Aorta (tissue), 5 donors: ENCODE data around the gene KCNK3. TPM values are rescaled to one million over a fixed set of nuclear protein-coding genes. Genes with fewer than 3 reads are reported as not detected.

Experiments used
- ATAC-seq: fragments of 200-7000 bp; cut with Tn5 transposase; one replicate; pipeline ENCODE4 v1.9.1; 2022; ENCODE audit warnings: moderate library complexity; ENCODE audit not compliant: low FRiP score
- DNase-seq, 2 donors: peaks; one replicate each; pipeline ENCODE4 v3.0.0-alpha.2; 2020
- H3K27ac ChIP-seq, 2 donors: one replicate each; pipeline ENCODE4 v1.5.1; 2013; ENCODE audit warnings: low read length in 2 of 2, mild to moderate bottlenecking in 2 of 2, moderate library complexity in 2 of 2, control low read depth in 1 of 2, inconsistent platforms in 1 of 2, low read depth in 1 of 2
- H3K27me3 ChIP-seq, 2 donors: one replicate each; pipeline ENCODE4 v1.6.1; 2013; ENCODE audit warnings: control low read depth in 1 of 2, low read length in 1 of 2, mild to moderate bottlenecking in 1 of 2, moderate library complexity in 1 of 2; ENCODE audit not compliant: insufficient read depth in 2 of 2, control insufficient read depth in 1 of 2
- H3K36me3 ChIP-seq, 2 donors: one replicate each; pipeline ENCODE4 v1.6.1; 2013; ENCODE audit warnings: control low read depth in 1 of 2, low read length in 1 of 2, mild to moderate bottlenecking in 1 of 2; ENCODE audit not compliant: insufficient read depth in 2 of 2, control insufficient read depth in 1 of 2
- H3K4me1 ChIP-seq, 2 donors: one replicate each; pipeline ENCODE4 v1.6.1; 2013; ENCODE audit warnings: low read length in 2 of 2, control low read depth in 1 of 2, mild to moderate bottlenecking in 1 of 2, moderate library complexity in 1 of 2; ENCODE audit not compliant: insufficient read depth in 2 of 2, control insufficient read depth in 1 of 2
- H3K4me3 ChIP-seq, 2 donors: one replicate each; pipeline ENCODE4 v1.5.1; 2013; ENCODE audit warnings: low read length in 2 of 2, control low read depth in 1 of 2, mild to moderate bottlenecking in 1 of 2
- H3K9me3 ChIP-seq: one replicate; pipeline ENCODE4 v1.6.1; 2013; ENCODE audit warnings: mild to moderate bottlenecking, low read length; ENCODE audit not compliant: control insufficient read depth
- WGBS, 2 donors: extraction: QIAGEN DNeasy Blood & Tissue Kit; methylation state at CpG; one replicate each; pipeline ENCODE4 v1.1.7; 2013; 5-methylcytosine and 5-hydroxymethylcytosine counted together
- intact Hi-C, 2 donors: fragments of 100-400 bp; cut with DNase I; formaldehyde crosslinking; loops; one replicate each; pipeline versions ENCODE4 v1.14.2 to v1.15.0; 2022
- polyA plus RNA-seq, 2 donors: library from polyadenylated mRNA; stranded (reverse); fragments of 200-250 nt; gene quantifications; one replicate each; pipeline ENCODE4 v1.2.3, GENCODE V29; 2013
- total RNA-seq, 2 donors: library from RNA; stranded (reverse); fragmentation: NEBNext Ultra II Directional; extraction: Animal tissue kit (Norgen Biotek cat#: 25700); gene quantifications; one replicate each; pipeline ENCODE4 v1.2.1, GENCODE V29; 2021
- donor health status: healthy with polysubstance abuse.
- donor health status: Bipolar disorder and iron deficiency.
- donor health status: DM: no; HTN: no; CAD: no.
- donor health status: DM: no; HTN: no; CAD: no.
- donor health status: DM: yes; HTN: yes; CAD: no.

Gene KCNK3
- total and polyA plus RNA-seq, 4 donors = 0.63 to 14.7 (median 7.6) TPM

DNA sequence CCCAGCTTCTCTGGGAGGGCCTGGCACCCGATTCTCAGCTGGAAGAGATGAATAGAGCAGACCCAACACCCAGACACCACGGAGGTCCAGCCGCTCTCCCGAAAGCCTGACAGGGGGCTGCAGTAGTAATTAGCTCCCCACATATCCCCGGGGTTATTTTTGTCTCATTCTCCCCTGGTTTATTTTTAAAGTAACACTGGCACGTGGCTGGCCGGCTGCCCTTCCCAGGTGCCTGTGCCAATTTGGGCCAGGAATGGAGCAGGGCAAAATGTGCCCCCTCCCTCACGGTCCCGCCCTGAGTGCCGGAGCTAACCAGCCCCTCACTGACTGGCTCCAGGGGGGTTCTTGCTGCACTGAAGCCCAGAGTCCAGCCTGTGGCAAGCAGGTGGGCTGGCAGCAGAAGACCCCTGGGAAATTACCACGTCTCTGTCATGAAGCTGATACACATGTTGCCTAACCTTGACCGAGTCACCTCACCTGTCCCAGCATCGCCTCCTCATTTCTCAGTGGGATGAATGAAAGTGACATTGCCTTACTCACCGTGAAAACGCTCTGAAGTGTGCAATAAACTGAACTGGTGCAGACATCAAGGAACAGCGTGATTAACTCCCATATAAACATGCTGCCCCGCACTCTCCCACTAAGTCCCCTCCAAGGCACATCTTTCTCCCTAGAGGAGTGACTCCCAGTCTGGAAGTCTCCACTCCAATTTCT, 18.4 kb downstream of the KCNK3 start:
- Histone ChIP-seq H3K36me3 (no peaks in the 10 kb centered on the region), H3K27me3 (no peaks in the 10 kb centered on the region), H3K9me3 (no peaks in the 10 kb centered on the region), H3K27ac (no peak overlapping the region), H3K4me1 (peaks cover 0 to 3% of the 10 kb centered on the region in 2 donors), H3K4me3 (no peak overlapping the region)
- WGBS, 2 donors = 34 to 36% methylated on average over 17 of the region's 17 CpGs
- intact Hi-C loops = no loop called here
- DNase-seq (no peak), ATAC-seq (no peak)

DNA sequence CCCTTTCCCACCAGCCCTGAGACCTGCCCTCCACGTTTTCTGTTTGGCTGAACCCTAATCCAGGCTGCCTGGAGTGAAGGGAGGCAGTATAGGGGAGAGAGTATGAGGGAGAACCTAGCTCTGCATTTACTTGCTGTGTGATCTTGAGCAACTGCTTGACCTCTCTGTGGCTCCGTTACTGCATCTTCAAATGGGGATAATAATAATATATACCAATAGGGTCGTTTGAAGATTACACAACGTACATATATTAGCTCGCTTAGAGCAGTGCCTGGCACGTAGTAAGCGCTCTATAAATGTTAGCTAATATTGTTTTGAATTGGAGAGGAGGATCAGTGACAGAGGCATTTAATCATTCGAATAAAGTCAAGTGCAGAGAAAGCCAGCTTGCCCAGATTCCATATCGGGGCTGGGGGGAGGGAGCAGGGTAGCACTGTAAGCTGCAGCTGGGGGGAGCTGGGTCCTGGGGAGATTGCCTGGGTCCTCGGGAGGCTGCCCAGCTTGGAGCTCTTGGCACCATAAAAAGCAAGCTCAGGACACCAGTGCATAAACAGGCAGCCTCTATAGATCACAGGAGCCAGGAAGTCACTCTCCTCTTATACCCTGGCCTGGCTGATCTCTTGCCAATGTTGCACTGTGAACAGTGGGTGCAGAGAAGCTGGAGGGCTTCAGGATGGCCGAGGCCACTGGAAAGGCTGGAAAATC, 19.1 kb downstream of the KCNK3 start:
- ATAC-seq = no peak
- no peak overlapping the region for H3K4me3 ChIP-seq

DNA sequence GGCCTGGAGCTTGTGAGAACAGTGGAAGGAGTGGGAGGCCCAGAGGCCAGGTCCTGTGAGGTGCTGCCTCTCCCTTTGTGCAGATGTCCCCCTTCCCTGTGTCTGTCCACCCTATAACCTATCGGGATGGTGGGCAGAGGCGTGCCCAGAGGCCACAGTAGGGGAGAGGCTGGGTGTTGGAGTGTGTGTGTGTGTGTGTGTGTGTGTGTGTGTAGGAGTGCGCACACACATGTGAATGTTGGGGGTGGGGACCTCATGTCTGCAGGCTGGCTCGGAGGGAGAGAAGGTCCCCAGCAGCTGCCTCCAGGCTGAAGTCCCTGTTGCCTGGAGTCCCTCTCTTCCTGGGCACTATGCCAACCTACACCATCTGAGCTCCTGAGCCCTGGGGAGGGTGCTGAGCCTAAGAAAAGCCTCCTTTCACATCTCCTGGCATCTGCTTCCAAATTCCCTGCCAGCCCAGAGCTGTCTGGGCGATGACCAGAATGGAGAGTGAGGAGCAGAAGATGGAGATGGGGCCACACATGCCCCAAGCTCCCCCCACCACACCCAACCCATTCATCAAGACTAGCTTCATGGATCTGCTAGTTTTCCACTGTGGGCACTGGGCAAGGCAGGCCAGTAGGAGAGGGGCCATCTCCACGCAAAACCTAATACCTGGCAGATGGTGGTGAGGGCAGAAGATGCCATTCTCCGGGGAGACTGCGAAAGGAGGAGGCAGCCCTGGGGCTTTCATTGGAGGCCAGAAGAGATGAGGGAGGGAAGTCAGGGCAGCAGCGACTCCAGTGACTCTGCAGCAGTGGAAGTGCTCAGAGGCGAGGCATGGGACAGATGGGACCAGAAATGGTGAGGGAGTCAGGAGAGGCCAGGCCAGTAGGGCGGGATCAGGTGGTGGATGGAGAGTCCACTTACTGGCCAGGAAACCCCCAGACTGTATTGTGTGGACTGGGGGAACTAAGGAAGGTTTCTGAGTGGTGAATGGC, 20.3 kb downstream of the KCNK3 start:
- intact Hi-C loops = no loop called here
- Histone ChIP-seq H3K4me1 (peaks cover 0 to 3% of the 10 kb centered on the region in 2 donors), H3K27me3 (no peaks in the 10 kb centered on the region), H3K36me3 (no peaks in the 10 kb centered on the region), H3K27ac (no peak overlapping the region), H3K4me3 (no peak overlapping the region), H3K9me3 (no peaks in the 10 kb centered on the region)
- ATAC-seq = no peak
- 77 to 79% methylated on average over 11 of the region's 11 CpGs for WGBS, 2 donors
- DNase-seq = no peak

More for the DNA sequence above, 19.1 kb downstream of the KCNK3 start:
- intact Hi-C loops = no loop called here
- H3K27ac ChIP-seq = no peak overlapping the region
- no peak for DNase-seq
- no peaks in the 10 kb centered on the region for H3K9me3 ChIP-seq
- WGBS, 2 donors = 62 to 64% methylated on average over 11 of the region's 11 CpGs
- H3K27me3 ChIP-seq = no peaks in the 10 kb centered on the region
- H3K36me3 ChIP-seq = no peaks in the 10 kb centered on the region
- peaks cover 0 to 3% of the 10 kb centered on the region in 2 donors for H3K4me1 ChIP-seq

DNA sequence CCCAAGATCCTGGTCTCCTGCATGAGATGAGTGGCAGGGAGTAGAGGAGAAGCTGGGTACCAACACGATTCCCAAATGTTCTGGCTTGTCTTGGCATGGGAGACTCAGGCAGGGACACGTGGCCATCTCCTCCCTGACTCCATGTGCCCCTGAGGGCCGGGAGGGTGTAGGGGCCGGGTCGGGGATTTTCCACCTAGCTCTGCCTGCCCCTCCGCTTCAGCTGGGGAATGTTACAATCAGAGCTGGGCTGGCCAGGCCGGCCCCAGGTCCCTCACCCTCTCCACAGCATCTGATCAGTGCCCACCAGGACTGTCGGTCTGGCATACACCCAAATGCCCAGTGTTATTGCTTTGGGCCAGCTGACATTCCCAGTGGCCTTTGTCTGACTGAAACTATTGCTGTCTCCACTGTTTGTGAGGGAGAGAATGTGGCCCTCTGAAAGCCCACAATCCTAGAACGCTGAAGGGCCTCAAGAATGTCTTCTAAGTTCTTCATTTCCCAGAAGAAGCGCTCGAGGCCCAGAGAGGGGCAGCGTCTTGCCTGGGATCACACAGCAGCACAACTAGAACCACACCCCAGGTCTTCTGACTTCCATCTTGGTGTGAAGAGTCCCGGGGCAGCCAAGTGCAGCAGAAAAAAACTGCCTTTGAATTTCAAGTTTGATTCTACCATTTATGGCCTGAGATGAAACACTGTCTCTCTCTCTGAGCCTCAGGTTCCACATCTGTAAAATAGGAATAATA, 23.2 kb downstream of the KCNK3 start:
- H3K27ac ChIP-seq = no peak overlapping the region
- ATAC-seq = no peak
- H3K4me1 ChIP-seq = peaks cover 0 to 3% of the 10 kb centered on the region in 2 donors
- H3K27me3 ChIP-seq = no peaks in the 10 kb centered on the region
- no peaks in the 10 kb centered on the region for H3K9me3 ChIP-seq
- 82 to 83% methylated on average over 13 of the region's 13 CpGs for WGBS, 2 donors
- no peak overlapping the region for H3K4me3 ChIP-seq
- intact Hi-C loops = no loop called here
- no peaks in the 10 kb centered on the region for H3K36me3 ChIP-seq
- no peak for DNase-seq

DNA sequence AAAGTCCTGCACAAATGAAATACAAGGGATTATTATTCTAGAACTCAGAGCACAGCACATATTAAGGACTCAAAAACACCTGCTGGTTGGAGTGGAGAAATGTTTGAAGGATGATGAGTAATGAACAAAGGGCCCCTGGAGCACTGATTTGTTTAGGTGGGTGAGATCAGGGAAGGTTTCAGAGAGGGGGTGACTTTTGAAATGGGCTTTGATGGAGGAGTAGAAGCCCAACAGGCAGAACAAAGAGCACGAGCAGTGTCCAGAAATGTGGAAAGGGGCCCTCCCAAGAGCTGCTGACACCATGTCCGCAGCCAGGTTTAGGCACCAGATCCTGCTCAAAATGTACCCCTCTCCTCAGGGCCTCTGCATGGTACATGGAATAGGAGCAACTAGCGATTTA, 23.8 kb downstream of the KCNK3 start:
- no peaks in the 10 kb centered on the region for H3K27me3 ChIP-seq
- no peak overlapping the region for H3K27ac ChIP-seq
- DNase-seq (no peak), ATAC-seq (no peak)
- peaks cover 0 to 3% of the 10 kb centered on the region in 2 donors for H3K4me1 ChIP-seq
- no peak overlapping the region for H3K4me3 ChIP-seq
- no peaks in the 10 kb centered on the region for H3K9me3 ChIP-seq
- intact Hi-C loops = no loop called here
- H3K36me3 ChIP-seq = no peaks in the 10 kb centered on the region
- WGBS, 2 donors = 99 to 100% methylated on average over 3 of the region's 3 CpGs

DNA sequence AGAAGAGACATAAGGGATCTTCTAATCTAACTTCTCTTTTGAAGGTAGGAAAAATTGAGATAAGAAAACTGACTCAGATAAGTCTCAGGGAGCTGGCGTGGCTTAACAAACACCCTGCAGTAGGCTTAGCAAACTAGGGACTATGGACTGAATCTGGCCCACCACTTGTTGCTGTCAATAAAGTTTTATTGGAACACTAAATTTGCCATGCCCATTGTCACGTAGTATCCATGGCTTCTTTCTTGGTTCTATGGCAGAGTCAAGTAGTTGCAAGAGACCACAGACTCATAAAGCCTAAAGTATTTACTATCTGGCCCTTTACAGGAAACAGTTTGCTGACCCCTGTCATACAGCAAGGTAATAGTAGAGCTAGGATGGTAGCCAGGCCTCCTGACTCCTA, 24.2 kb downstream of the KCNK3 start:
- Histone ChIP-seq H3K27ac (no peak overlapping the region), H3K9me3 (no peaks in the 10 kb centered on the region), H3K27me3 (no peaks in the 10 kb centered on the region), H3K4me1 (peaks cover 0 to 3% of the 10 kb centered on the region in 2 donors), H3K4me3 (no peak overlapping the region), H3K36me3 (no peaks in the 10 kb centered on the region)
- WGBS, 2 donors = 94 to 98% methylated on average over 2 of the region's 2 CpGs
- intact Hi-C loops = no loop called here
- DNase-seq (no peak), ATAC-seq (no peak)

DNA sequence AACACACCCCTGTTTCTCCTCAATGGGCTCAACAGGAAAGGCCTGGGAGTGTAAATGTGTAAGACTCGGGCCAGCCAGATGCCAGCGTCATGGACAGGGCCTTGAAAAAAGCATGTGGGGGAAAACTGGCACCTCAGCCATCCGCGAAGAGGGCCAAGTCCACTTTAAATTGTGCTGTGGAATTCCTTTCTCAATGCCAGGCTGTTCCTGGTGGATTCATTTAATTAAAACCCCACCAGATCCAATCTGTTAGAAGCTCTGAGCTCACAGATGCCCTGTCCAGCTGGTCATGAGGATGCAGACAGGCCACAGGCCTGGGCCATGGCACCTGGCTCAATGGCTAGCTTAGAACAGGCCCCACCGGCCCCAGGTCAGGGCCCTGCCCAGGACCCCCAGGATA, 24.8 kb downstream of the KCNK3 start:
- Histone ChIP-seq H3K36me3 (no peaks in the 10 kb centered on the region), H3K9me3 (no peaks in the 10 kb centered on the region), H3K27me3 (no peaks in the 10 kb centered on the region), H3K27ac (no peak overlapping the region), H3K4me1 (peaks cover 0 to 3% of the 10 kb centered on the region in 2 donors), H3K4me3 (no peak overlapping the region)
- intact Hi-C loops = no loop called here
- 33 to 41% methylated on average over 5 of the region's 5 CpGs for WGBS, 2 donors
- ATAC-seq (no peak), DNase-seq (no peak)
